SH-SY5Y (cell line): Measurements from ENCODE around the gene CES3.

Experiments used
- GATA2 ChIP-seq: IDR thresholded peaks from 2 replicates; pipeline ENCODE4 v1.6.1; 2011; ENCODE audit warnings: mild to moderate bottlenecking, low read depth, low read length
- GATA3 ChIP-seq: IDR thresholded peaks from 2 replicates; pipeline ENCODE4 v1.6.1; 2011; ENCODE audit warnings: low read depth, mild to moderate bottlenecking, low read length, moderate library complexity

CES3 gene

GRCh38 chr16:66934138-66934838 is 26.8 kb upstream of the CES3 start, which contains the start of gene CIAO2B:
CIAO2B (minus strand) TSS chr16:66934402; CDS start chr16:66934364, 38 bp downstream.
- TF ChIP-seq GATA3, result no peak
- TF ChIP-seq GATA2, result no peak

- TF ChIP-seq GATA2, result no peak
- TF ChIP-seq GATA3, result no peak
Observed at GRCh38 chr16:66935314-66936011, 25.6 kb upstream of the CES3 start, which contains the start of gene CES2. CES2 (plus strand) TSS chr16:66935516; CDS start chr16:66935636, 120 bp downstream.

GRCh38 chr16:66936462-66936861 is 24.6 kb upstream of the CES3 start:
- TF ChIP-seq GATA3, result no peak
- no peak for TF ChIP-seq GATA2

DNA sequence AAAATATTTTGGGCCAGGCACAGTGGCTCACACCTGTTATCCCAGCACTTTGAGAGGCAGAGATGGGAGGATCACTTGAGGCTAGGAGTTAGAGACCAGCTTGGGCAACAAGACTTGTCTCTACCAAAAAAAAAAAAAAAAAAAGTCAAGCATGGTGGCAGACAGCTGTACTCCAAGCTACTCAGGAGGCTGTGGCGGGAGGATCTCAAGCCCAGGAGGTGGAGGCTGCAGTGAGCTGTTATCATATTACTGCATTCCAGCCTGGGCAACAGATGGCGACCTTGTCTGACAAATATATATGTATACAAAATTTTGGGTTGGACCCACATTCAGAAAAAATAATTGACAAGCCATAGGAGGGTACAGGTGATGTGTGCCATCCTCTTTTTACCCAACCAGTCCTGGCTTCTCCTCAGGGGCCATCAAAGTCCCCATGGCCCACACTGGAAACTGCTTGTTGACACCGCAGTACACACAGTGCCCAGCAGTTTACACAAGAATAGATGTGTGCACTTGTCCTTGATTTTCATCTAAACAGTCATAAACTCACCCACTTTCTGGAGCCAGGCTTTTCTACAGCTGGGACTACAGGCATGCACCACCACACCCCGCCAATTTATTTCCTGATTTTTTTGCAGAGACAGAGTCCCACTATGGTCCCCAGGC is 24.0 kb upstream of the CES3 start:
- TF ChIP-seq GATA3 (no peak), GATA2 (no peak)

DNA sequence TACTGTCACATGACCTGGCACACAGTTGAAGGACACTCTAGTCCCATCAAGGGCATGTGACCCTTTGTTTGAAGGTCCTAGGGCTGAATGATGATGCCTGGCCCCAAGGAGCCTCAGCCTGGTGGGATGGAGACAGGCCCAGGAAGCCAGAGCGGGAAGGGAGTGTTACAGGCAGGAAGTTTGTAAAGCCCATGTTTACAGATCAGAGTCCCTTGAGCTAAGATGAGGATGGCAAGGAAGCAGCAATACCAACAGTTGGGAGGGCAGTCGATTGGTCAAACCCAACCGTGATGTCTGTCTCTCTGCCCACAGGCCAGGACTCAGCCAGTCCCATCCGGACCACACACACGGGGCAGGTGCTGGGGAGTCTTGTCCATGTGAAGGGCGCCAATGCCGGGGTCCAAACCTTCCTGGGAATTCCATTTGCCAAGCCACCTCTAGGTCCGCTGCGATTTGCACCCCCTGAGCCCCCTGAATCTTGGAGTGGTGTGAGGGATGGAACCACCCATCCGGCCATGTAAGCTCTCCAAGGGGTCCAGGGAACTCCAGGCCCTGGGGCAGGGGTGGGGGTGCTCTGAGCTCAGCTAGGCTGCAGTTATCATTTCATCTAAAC is 23.2 kb upstream of the CES3 start:
- TF ChIP-seq GATA2 (no peak), GATA3 (no peak)

DNA sequence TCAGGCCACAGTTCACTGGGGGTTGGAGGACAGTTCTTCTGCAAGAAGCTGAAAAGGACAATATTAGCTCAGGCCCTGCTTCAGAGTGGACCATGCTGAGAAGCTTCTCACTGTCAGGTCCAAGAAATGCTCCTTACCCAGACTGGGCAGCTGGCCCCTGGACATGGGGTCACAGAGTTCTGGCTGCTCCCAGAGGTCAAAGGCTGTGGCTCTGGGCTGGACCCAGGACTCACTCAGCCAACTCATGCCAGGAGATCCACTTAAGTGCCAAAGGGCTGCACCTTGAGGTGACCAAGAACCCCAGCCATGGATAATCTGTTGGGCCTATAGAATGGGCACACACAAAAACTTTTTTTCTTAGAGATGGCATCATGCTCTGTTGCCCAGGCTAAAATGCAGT is 21.7 kb upstream of the CES3 start:
- TF ChIP-seq GATA2 (no peak), GATA3 (no peak)

GRCh38 chr16:66940236-66940635 is 20.8 kb upstream of the CES3 start:
- no peak for TF ChIP-seq GATA2
- TF ChIP-seq GATA3, result no peak

DNA sequence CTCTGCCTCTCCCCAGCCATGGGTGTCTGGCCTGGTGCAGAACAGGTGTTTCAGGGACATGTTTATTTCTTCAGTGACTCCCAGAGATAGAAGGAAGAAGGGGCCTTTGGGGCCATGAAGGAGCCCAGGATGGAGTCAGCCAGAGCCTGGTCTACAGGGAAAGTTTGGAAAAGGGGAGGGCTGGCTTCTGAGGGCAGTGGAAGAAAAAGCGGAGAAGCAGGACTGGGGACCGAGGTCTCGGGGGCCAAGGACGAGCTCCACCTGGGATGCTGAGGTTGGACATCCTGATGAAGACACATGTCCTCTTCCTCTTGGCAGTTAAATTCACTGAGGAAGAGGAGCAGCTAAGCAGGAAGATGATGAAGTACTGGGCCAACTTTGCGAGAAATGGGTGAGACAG is 18.1 kb upstream of the CES3 start:
- TF ChIP-seq GATA3 (no peak), GATA2 (no peak)

DNA sequence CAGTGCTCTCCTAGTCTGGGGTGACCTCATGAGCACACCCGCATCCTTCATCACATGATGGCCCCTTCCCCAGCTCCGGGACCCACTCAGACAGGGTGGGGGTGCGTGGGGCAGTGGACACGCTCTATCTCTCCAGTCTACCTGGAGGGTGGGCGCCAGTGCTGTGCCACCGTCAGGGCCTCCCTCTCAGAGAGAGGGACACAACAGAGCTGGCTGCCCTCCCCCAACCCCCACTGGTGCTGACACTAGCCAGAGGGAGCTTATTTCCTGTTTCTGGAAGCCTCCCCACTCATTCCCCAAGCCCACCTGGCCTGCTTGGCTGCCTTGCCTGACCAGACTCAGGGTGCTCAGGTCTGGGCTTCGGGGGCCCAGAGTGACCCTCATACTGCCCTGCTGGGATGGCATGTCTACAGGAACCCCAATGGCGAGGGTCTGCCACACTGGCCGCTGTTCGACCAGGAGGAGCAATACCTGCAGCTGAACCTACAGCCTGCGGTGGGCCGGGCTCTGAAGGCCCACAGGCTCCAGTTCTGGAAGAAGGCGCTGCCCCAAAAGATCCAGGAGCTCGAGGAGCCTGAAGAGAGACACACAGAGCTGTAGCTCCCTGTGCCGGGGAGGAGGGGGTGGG is 17.5 kb upstream of the CES3 start:
- TF ChIP-seq GATA3 (no peak), GATA2 (no peak)

DNA sequence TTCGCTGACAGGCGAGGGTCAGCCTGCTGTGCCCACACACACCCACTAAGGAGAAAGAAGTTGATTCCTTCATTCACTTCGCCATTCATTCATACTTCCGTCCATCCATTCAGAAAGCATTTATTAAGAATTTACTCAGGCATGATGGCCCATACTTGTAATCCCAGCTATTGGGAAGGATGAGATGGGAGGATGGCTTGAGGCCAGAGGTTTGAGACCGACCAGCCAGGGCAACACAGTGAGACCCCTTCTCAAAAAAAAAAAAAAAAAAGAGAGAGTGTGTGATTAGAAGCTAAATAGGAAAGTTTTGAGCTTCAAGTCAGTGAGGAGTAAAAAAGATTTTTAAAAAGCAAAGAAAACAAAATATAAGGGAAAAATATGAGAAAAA is 17.0 kb upstream of the CES3 start:
- TF ChIP-seq GATA2, result no peak
- no peak for TF ChIP-seq GATA3

DNA sequence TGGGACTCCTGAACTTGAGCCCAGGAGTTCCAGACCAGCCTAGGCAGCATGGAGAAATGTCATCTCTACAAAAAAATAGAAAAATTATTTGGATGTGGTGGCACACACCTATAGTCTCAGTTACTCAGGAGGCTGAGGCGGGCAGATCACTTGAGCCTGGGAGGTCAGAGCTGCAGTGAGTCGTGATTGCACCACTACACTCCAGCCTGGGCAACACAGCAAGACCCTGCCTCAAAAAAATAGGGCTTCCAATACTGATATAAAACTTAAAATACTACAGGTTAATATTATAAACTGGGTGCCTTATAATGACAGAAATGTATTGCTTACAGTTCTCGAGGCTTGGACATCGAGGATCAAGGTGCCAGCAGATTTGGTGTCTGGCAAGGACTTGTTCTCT is 15.1 kb upstream of the CES3 start:
- TF ChIP-seq GATA2 (no peak), GATA3 (no peak)

- TF ChIP-seq GATA3 (no peak), GATA2 (no peak)
Observed at GRCh38 chr16:66946541-66946940, 14.5 kb upstream of the CES3 start.

- TF ChIP-seq GATA3, result no peak
- no peak for TF ChIP-seq GATA2
Observed at GRCh38 chr16:66946974-66947301, 14.1 kb upstream of the CES3 start.
